ENCODE results near the gene CD96.

CD96 gene

GRCh38 chr3:111592143-111592542, 50.1 kb downstream of the CD96 start:
- Histone ChIP-seq H3K4me2 (ENCODE audit: insufficient read depth, low read length, poor library complexity, severe bottlenecking) (no peak overlapping the region), H2BK12ac (ENCODE audit: low read length) (no peak overlapping the region), H3K23ac (ENCODE audit: low read depth, low read length, poor library complexity) (no peak overlapping the region), H3K14ac (ENCODE audit: low read length) (no peak overlapping the region), H2AK5ac (ENCODE audit: low read depth, low read length) (no peak overlapping the region), H3K36me3 (replicated peaks in 1 of 2; ENCODE audit: control insufficient read depth in 2 of 2, insufficient read depth in 2 of 2, low read length in 2 of 2) (no peaks in the 10 kb centered on the region), H2BK120ac (ENCODE audit: low read depth, low read length) (no peak overlapping the region), H2BK15ac (ENCODE audit: low read length) (no peak overlapping the region), H3K9me3 (replicated peaks in 1 of 2; ENCODE audit: control insufficient read depth in 2 of 2, insufficient read depth in 1 of 2, low read depth in 1 of 2, low read length in 2 of 2) (no peaks in the 10 kb centered on the region), H3K27me3 (ENCODE audit: control insufficient read depth in 3 of 3, insufficient read depth in 3 of 3, low read depth in 1 of 3, low read length in 3 of 3) (peaks cover 0 to 5% (median 0%) of the 10 kb centered on the region in 3 experiments), H3K27ac (replicated peaks; ENCODE audit: low read length) (no peak overlapping the region), H3K18ac (ENCODE audit: low read length) (no peak overlapping the region), H3K4me3 (ENCODE audit: low read length in 2 of 2) (no peak overlapping the region), H3K79me1 (ENCODE audit: low read depth, low read length) (no peaks in the 10 kb centered on the region), H4K8ac (ENCODE audit: low read depth, low read length) (no peak overlapping the region), H3K4me1 (ENCODE audit: control insufficient read depth in 2 of 2, insufficient read depth in 1 of 2, low read depth in 1 of 2, low read length in 2 of 2) (peaks cover 0 to 2% of the 10 kb centered on the region in 2 donors), H2AFZ (ENCODE audit: low read length) (no peak overlapping the region), H3K4ac (ENCODE audit: low read length) (no peak overlapping the region), H2BK5ac (ENCODE audit: low read length) (no peak overlapping the region), H4K91ac (ENCODE audit: low read depth, low read length, poor library complexity) (no peak overlapping the region), H3K9ac (ENCODE audit: low read depth, low read length, poor library complexity) (no peak overlapping the region)
- no peak for DNase-seq (ENCODE audit: low spot score)

- Histone ChIP-seq H3K79me1 (ENCODE audit: low read depth, low read length) (no peaks in the 10 kb centered on the region), H3K14ac (ENCODE audit: low read length) (no peak overlapping the region), H2AFZ (ENCODE audit: low read length) (no peak overlapping the region), H2BK5ac (ENCODE audit: low read length) (no peak overlapping the region), H3K23ac (ENCODE audit: low read depth, low read length, poor library complexity) (no peak overlapping the region), H2BK15ac (ENCODE audit: low read length) (no peak overlapping the region), H3K27ac (replicated peaks; ENCODE audit: low read length) (no peak overlapping the region), H2BK120ac (ENCODE audit: low read depth, low read length) (no peak overlapping the region), H3K18ac (ENCODE audit: low read length) (no peak overlapping the region), H3K4me2 (ENCODE audit: insufficient read depth, low read length, poor library complexity, severe bottlenecking) (no peak overlapping the region), H3K9me3 (replicated peaks in 1 of 2; ENCODE audit: control insufficient read depth in 2 of 2, insufficient read depth in 1 of 2, low read depth in 1 of 2, low read length in 2 of 2) (no peaks in the 10 kb centered on the region), H4K8ac (ENCODE audit: low read depth, low read length) (no peak overlapping the region), H2AK5ac (ENCODE audit: low read depth, low read length) (no peak overlapping the region), H3K27me3 (ENCODE audit: control insufficient read depth in 3 of 3, insufficient read depth in 3 of 3, low read depth in 1 of 3, low read length in 3 of 3) (peaks cover 0 to 5% (median 0%) of the 10 kb centered on the region in 3 experiments), H3K9ac (ENCODE audit: low read depth, low read length, poor library complexity) (no peak overlapping the region), H3K4me3 (ENCODE audit: low read length in 2 of 2) (no peak overlapping the region), H3K4ac (ENCODE audit: low read length) (no peak overlapping the region), H3K36me3 (replicated peaks in 1 of 2; ENCODE audit: control insufficient read depth in 2 of 2, insufficient read depth in 2 of 2, low read length in 2 of 2) (no peaks in the 10 kb centered on the region), H2BK12ac (ENCODE audit: low read length) (no peak overlapping the region), H3K4me1 (ENCODE audit: control insufficient read depth in 2 of 2, insufficient read depth in 1 of 2, low read depth in 1 of 2, low read length in 2 of 2) (peaks cover 0 to 2% of the 10 kb centered on the region in 2 donors), H4K91ac (ENCODE audit: low read depth, low read length, poor library complexity) (no peak overlapping the region)
- WGBS, 2 donors (ENCODE audit: extremely low coverage in 2 of 2, insufficient read length in 2 of 2, insufficient replicate concordance in 1 of 2), result no CpG with 5 or more reads among the region's 5 CpGs
- no peak for DNase-seq (ENCODE audit: low spot score)
Observed at GRCh38 chr3:111592936-111593335, 50.9 kb downstream of the CD96 start.

- WGBS, 2 donors (ENCODE audit: extremely low coverage in 2 of 2, insufficient read length in 2 of 2, insufficient replicate concordance in 1 of 2), result no CpG with 5 or more reads among the region's 9 CpGs
- no peak overlapping the region for H4K8ac ChIP-seq (ENCODE audit: low read depth, low read length)
Observed at GRCh38 chr3:111593666-111594065, 51.7 kb downstream of the CD96 start.

GRCh38 chr3:111594205-111594604, 52.2 kb downstream of the CD96 start:
- no peak overlapping the region for H3K14ac ChIP-seq (ENCODE audit: low read length)
- H3K23ac ChIP-seq (ENCODE audit: low read depth, low read length, poor library complexity), result no peak overlapping the region
- H2BK12ac ChIP-seq (ENCODE audit: low read length), result no peak overlapping the region
- H3K4me1 ChIP-seq (ENCODE audit: control insufficient read depth in 2 of 2, insufficient read depth in 1 of 2, low read depth in 1 of 2, low read length in 2 of 2), result peaks cover 0 to 2% of the 10 kb centered on the region in 2 donors
- H3K9ac ChIP-seq (ENCODE audit: low read depth, low read length, poor library complexity), result no peak overlapping the region
- no peak overlapping the region for H2AFZ ChIP-seq (ENCODE audit: low read length)
- no CpG with 5 or more reads among the region's 2 CpGs for WGBS, 2 donors (ENCODE audit: extremely low coverage in 2 of 2, insufficient read length in 2 of 2, insufficient replicate concordance in 1 of 2)
- peaks cover 0 to 5% (median 0%) of the 10 kb centered on the region in 3 experiments for H3K27me3 ChIP-seq (ENCODE audit: control insufficient read depth in 3 of 3, insufficient read depth in 3 of 3, low read depth in 1 of 3, low read length in 3 of 3)
- no peak overlapping the region for H2BK15ac ChIP-seq (ENCODE audit: low read length)
- H3K27ac ChIP-seq (replicated peaks; ENCODE audit: low read length), result no peak overlapping the region
- H2AK5ac ChIP-seq (ENCODE audit: low read depth, low read length), result no peak overlapping the region
- no peak overlapping the region for H3K4ac ChIP-seq (ENCODE audit: low read length)
- no peak overlapping the region for H4K8ac ChIP-seq (ENCODE audit: low read depth, low read length)
- no peak overlapping the region for H3K4me3 ChIP-seq (ENCODE audit: low read length in 2 of 2)
- H3K4me2 ChIP-seq (ENCODE audit: insufficient read depth, low read length, poor library complexity, severe bottlenecking), result no peak overlapping the region
- no peaks in the 10 kb centered on the region for H3K36me3 ChIP-seq (replicated peaks in 1 of 2; ENCODE audit: control insufficient read depth in 2 of 2, insufficient read depth in 2 of 2, low read length in 2 of 2)
- no peaks in the 10 kb centered on the region for H3K79me1 ChIP-seq (ENCODE audit: low read depth, low read length)
- no peak for DNase-seq (ENCODE audit: low spot score)
- H3K18ac ChIP-seq (ENCODE audit: low read length), result no peak overlapping the region
- H2BK5ac ChIP-seq (ENCODE audit: low read length), result no peak overlapping the region
- no peak overlapping the region for H4K91ac ChIP-seq (ENCODE audit: low read depth, low read length, poor library complexity)
- H2BK120ac ChIP-seq (ENCODE audit: low read depth, low read length), result no peak overlapping the region
- H3K9me3 ChIP-seq (replicated peaks in 1 of 2; ENCODE audit: control insufficient read depth in 2 of 2, insufficient read depth in 1 of 2, low read depth in 1 of 2, low read length in 2 of 2), result no peaks in the 10 kb centered on the region

More at GRCh38 chr3:111593666-111594065, 51.7 kb downstream of the CD96 start:
- H2BK5ac ChIP-seq (ENCODE audit: low read length), result no peak overlapping the region
- H3K27me3 ChIP-seq (ENCODE audit: control insufficient read depth in 3 of 3, insufficient read depth in 3 of 3, low read depth in 1 of 3, low read length in 3 of 3), result peaks cover 0 to 5% (median 0%) of the 10 kb centered on the region in 3 experiments
- H3K36me3 ChIP-seq (replicated peaks in 1 of 2; ENCODE audit: control insufficient read depth in 2 of 2, insufficient read depth in 2 of 2, low read length in 2 of 2), result no peaks in the 10 kb centered on the region
- no peak overlapping the region for H3K4ac ChIP-seq (ENCODE audit: low read length)
- no peak overlapping the region for H3K4me3 ChIP-seq (ENCODE audit: low read length in 2 of 2)
- H2AK5ac ChIP-seq (ENCODE audit: low read depth, low read length), result no peak overlapping the region
- H3K9ac ChIP-seq (ENCODE audit: low read depth, low read length, poor library complexity), result peak overlapping the region; percentile 22
- H2BK120ac ChIP-seq (ENCODE audit: low read depth, low read length), result no peak overlapping the region
- H3K4me1 ChIP-seq (ENCODE audit: control insufficient read depth in 2 of 2, insufficient read depth in 1 of 2, low read depth in 1 of 2, low read length in 2 of 2), result peaks cover 0 to 2% of the 10 kb centered on the region in 2 donors
- DNase-seq (ENCODE audit: low spot score), result no peak
- H2BK12ac ChIP-seq (ENCODE audit: low read length), result no peak overlapping the region
- no peak overlapping the region for H3K4me2 ChIP-seq (ENCODE audit: insufficient read depth, low read length, poor library complexity, severe bottlenecking)
- H2AFZ ChIP-seq (ENCODE audit: low read length), result no peak overlapping the region
- H3K79me1 ChIP-seq (ENCODE audit: low read depth, low read length), result no peaks in the 10 kb centered on the region
- H3K9me3 ChIP-seq (replicated peaks in 1 of 2; ENCODE audit: control insufficient read depth in 2 of 2, insufficient read depth in 1 of 2, low read depth in 1 of 2, low read length in 2 of 2), result no peaks in the 10 kb centered on the region
- H3K27ac ChIP-seq (replicated peaks; ENCODE audit: low read length), result no peak overlapping the region
- peak overlapping the region; percentile 88 for H3K18ac ChIP-seq (ENCODE audit: low read length)
- H4K91ac ChIP-seq (ENCODE audit: low read depth, low read length, poor library complexity), result peak overlapping the region; percentile 5
- H2BK15ac ChIP-seq (ENCODE audit: low read length), result no peak overlapping the region
- no peak overlapping the region for H3K14ac ChIP-seq (ENCODE audit: low read length)
- H3K23ac ChIP-seq (ENCODE audit: low read depth, low read length, poor library complexity), result peak overlapping the region; percentile 51
